GM19467 (cell line): Measurements from ENCODE around the gene TIFAB.
A peak's percentile ranks its signal among the peaks of the same experiment; 100 is the strongest.

Experiments used
- ATAC-seq: cut with Tn5 transposase; IDR thresholded peaks from one replicate; pipeline ENCODE4 v1.9.1; 2021; ENCODE audit warnings: mild to moderate bottlenecking, moderate library complexity; ENCODE audit not compliant: unreplicated experiment

Gene TIFAB

DNA sequence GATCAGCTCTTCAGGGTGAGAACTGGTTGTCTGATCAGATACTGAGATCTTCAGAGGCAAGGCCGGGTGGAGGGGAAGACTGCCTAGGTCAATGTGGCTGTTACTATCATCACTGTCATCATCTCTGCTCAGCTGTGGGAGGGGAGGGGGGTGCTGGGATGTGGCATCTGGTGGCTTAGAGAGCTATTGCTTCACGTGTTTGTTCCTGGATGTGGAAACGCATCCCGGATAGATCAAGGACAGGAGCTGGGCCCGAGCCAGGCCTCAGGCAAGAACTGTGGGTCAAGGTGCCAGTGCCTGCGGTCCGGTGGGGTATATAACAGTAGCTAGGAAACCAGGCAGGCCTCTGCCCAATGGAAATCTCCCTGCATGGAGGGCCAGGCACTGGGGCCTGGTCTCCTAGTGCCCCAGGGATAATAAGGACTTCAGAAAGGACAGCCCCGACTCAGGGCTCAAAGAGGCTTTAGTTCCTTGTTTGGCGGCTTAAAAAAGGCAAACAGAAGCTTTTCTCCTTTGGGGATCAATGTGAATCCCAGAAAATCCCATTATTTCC is 30.3 kb upstream of the TIFAB start:
- ATAC-seq, result no peak

DNA sequence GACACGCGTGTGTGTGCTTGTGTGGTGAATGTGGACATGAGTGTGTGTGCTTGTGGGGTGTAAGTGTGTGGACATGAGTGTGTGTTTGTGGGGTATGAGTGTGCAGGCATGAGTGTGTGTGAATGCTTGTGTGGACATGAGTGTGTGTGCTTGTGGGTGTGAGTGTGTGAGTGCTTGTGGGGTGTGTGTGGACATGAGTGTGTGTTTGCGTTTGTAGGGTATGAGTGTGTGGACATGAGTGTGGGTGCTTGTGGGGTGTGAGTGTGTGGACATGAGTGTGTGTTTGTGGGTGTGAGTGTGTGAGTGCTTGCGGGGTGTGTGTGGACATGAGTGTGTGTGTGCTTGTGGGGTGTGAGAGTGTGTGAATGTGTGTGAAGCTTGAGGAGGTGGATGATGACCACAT is 29.8 kb upstream of the TIFAB start:
- no peak for ATAC-seq

DNA sequence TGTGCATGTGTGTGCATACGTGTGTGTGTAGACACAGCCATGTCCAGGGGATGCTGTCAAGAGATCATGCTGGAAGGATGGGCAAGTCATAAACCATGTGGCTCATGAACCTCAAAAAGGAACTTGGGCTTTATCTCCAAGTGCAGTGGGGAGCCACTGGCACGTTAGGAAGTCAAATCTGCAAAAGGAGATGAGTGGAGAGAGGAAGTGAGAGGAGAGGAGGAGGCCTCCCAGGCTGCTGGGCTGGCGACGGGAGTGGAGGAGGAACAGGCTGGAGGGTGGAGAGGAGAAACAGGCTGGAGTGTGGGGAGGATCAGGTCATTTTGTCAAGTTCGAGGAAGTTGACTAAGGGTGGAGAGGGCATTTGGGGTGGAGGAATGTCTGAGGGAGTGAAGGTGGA is 29.2 kb upstream of the TIFAB start:
- no peak for ATAC-seq

DNA sequence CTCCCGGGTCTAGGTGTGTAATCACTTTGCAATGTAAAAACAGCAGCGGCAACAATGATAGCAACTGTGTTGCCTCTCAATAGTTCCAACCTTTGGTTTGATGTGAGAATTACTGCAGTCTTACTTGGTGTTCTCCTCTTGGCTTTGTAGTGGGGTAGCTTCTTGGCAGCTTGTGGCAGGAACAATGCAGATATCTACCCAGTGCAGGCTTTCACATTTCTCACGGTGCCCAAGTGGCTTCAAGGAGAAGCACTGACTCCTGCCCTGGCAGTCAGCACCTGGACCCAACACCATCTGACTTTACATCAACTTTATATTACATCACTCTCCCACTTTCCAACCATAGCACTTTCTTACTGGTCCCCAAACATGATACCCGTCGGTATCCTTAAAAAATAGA is 28.4 kb upstream of the TIFAB start:
- no peak for ATAC-seq

DNA sequence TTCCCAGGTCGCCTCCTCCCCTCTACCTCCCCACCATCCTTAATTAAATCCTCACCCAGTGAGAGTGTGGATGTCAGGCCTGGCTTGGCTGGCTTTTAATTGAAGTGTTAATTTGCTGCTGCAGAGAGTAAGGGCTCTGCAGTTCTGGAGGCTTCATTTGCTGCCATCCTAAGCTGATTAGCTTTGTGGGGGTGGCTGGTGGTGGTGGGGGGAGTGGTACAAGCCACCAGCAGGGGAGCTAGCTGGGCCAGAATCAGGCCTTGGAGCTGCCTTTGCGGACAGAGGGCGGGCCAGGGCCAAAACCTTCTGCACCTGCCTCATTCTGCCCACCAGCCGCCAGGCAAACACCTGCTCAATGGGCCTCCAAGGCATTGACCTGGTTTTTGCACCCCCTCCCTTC is 26.8 kb upstream of the TIFAB start:
- no peak for ATAC-seq

DNA sequence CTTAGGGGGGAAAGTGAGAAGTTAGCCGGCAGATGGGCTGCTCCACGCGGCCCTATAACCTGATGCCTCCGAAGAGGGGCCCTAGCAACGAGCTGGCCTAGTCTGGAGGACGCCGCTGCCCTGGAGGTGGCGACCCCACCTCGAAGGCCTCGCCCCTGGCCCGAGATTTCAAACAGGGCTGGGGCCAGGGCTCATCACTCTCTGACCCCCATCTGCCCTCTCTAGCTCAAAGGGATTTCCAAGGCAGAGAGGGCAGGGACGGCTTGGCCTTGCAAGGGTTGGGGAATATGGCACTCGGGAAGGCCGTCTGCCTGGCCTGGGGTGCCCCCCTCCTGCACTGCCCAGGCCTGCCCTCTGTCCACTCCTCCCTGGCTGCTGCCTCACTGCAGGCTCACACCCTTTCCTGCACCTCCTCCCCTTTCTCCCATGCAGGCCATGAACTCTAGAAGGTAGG is 25.5 kb upstream of the TIFAB start:
- no peak for ATAC-seq

DNA sequence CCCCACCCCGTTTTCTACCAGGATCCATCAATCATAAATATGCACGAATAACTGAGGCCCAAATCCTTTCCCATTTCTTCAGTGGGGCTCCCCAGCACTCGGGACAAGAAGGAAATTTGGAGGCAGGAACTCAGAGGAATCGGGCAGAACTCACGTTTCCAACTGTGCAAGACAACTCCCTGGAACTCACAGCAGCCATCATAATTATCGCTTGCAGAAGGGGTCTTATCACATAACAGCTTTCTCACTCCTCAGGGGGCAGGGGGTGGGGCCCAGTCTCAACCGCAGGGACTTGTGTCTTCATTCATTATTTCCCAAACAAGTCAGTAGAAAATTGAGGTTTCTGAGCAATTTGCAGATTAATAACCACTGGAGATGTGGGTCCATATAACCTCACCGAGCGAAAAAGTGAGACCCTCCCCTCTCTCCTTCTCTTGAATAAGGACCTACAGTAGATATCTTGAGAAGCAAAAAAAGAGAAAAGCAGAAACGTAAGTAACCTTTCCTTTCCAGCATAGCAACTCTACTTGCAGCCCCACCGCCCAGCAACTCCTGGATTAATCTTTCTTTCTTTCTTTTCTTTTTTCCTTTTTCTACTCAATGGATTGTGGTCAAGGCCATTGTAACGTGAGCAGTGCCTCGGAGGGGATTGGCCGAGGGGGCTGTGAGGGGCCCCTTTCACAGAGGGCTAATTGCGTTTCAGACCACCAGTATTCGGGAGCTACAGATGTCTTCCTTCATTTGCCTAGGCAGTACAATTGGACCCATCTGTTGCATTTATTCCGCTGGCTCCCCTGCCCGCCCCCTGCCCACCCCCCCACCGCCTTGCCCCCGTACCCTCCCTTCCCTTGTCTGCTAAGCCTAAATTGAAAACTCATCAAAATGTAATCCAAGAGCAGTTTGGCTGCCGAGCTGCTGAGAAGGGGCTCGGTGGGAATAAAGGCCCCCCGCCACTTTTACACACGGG is 24.7 kb upstream of the TIFAB start:
- ATAC-seq, result no peak

DNA sequence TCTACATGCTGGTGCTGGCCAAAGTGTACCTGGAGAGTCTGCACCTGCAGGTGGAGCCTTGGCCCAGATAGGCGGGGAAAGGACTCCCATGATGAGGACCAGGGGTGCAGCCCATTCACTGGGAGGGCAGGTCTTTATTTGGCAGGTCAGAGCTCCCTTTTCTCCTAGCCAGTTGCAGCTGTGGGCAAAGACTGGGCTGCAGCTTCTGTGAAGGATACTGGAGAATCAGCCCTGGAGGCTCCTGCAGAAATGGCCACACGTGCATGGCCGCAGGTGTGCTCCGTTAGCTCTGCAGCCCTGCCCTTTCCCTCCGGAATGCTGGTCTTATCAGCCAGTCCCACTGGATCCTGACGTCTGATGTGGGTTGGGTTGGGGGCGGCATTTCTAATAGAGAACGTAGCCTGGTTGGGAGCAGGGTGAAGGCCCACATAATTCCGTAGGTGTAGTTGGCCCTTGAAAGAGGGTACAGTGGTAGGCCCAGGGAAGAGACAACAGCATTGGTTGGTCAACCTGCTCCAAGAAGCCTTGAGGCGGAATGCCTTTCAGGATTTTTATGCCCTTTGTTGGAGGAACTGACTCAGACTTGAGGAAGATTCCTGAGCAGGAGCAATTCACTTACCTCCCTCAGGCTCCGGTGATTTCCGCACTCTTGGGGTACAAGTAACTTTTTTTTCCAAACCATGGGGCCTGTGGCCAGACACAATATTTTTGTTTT is 22.0 kb upstream of the TIFAB start:
- ATAC-seq, result no peak

DNA sequence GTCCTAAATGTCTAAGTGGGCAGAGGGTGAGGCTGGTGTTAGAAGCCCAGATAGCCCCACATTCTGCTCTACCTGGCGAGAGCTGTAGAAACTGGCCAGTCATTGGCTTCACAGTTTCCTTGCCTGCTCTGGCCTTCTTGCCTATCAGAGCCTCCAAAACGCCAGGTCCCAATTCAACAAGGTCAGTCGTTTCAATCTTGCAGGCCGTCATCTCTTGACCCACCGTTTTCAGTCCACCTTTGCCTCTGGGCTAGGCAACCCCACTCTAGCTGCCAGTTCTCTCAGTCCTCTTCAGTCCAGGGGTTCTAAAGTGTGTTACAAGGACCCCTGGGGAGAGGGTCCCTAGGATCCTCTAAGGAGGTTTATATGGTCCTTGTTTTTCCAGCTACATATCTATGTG is 20.0 kb upstream of the TIFAB start:
- no peak for ATAC-seq

DNA sequence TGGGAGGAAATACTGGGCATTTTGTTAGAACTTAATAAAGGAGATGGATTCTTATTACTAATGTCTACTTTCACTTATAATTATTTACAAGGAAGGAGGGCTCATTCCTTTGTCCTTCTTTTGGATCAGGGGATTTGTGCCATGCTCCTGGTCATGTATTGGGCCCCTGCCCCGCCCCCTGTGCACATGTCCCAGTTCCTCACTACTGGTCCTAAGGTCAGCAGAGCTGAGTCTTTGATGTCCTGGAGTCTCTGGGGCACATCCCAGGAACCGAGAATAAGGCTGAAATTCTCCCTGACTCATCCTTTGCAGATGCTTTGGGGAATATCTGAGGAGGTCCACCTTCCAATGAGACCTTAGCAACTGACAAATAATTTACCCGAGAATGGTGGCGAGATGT is 19.6 kb upstream of the TIFAB start:
- no peak for ATAC-seq

DNA sequence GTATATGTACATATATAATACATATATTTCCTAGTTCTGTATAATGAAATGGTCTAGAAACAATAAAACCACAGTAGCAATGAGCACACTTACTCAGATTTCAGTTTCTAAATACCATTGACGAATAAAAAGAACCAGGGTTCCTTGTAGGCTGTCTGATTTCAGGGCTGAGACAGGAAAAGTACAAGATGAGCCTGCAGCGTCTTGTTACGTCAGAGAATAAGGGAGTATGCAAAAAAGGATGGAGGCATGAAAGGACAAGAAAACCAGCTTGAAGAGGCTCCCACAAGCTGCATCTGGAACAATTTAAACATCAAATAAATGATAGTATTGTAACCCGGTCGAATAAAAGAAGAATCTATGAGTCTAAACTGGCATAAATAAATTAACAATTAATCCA is 17.8 kb upstream of the TIFAB start:
- no peak for ATAC-seq

DNA sequence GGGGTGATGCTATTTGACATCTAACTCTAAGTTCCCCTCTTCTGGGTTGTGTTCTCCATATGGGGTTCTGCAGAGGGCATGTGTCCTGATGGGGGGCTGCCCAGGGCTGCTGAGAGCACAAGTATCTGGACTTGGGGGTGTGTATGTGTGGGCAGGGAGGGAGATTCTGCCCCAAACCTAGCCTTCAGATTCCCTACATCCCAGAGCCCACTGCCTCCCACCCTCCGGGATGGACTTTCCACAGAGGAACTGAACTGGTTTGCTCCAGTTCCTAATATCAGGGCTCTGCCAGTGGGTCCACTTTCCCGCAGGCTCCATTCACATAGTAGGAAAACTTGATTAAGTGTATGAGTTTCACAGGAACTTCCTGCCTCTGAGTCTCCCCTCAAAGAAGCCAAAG is 16.4 kb upstream of the TIFAB start:
- no peak for ATAC-seq

DNA sequence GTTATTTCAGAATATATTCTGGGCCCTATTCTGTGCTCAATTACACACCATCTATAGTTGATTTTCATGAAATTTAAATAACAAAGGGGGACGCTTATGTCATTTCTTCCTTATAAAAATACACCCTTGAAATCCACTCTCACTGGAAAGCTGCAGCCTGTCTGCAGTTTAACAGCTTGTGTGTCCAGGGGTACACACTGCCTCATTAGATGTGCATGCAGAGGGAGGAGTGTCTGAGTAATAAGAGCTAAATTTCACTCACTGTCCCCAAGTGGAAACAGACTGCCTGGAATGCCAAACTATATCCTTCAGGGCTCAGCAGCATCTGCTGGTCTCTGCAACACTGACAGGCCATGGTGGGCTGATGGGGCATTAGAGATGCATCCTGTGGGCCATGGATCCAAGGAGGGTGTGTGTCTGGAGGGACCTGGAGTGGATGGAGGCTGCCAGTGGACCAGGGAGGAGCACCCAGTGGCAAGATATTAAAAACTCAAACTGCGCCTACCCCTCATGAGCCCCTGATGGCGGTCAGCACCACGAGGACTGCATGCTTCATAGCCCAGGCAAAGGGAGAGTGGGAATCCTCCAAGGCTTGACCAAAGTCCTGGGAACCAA is 15.8 kb upstream of the TIFAB start:
- ATAC-seq, result no peak

DNA sequence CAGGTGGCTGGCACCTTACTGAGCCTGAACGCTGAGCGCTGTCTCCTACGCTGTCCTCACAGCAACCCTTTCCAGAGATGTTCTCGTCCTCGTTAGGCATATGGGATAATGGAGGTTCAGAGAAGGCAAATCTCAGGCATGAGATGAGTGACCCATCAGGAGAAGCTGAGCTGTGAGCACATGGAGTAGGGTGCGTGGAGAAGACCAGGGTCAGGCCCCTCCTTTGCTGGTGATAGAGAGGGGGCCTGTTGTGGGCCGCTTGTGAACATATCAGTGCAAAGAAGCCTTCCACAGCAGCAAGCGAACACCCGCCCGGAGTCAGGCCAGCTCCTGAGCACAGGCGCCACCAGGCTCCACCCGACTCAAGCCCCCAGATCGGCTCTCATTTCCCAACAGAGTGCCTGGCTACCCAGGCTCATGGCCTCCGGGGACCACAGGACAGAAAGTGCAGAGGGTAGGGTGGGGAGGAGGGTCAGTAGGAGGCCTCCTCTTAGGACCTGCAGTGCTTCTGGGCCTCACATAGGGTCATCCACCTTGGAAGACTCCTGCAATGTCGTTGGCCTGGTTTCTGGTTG is 15.0 kb upstream of the TIFAB start:
- ATAC-seq, result no peak

DNA sequence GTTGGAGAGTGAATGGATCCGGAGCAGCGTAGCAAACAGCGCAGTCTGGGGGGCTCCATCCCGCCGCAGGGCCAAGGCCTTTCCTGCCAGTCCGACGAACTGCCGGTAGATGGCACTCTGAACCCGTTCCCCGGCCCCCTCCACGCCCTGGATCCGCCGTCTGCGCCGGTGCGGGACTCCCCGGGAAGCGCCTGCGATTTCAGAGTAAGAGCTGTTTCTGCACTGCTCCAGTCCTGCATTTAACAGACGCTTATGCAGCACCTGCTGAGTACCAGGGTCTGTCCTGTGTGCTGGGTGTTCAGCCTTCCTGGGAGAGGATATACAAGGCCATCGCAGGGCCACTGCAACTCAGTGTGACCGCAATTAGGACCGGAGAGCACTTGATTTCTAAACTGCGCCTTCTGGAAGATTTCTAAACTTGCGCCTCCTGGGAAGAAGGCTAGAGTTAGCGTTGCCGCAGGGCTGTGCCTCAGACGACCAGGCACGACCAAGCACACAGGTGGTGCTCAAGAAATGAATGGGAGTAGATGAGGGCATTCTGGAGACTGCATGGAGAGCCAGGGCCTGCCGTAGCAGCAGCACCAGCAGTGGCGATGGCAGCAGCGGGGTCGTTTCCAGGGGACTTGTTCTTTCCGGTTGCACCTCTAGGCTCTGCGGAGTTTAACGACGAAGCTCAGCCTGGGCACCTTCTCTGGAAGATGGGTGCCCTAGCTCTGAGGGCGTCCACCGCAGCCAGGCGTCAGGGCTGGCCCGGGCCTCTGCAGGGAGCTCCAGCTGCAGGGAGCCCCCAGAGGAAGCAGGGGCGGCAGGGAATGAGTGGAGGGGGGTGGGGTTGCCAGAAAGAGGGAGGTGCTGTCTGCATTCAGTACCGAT is 14.3 kb upstream of the TIFAB start:
- peak; percentile 62 for ATAC-seq

DNA sequence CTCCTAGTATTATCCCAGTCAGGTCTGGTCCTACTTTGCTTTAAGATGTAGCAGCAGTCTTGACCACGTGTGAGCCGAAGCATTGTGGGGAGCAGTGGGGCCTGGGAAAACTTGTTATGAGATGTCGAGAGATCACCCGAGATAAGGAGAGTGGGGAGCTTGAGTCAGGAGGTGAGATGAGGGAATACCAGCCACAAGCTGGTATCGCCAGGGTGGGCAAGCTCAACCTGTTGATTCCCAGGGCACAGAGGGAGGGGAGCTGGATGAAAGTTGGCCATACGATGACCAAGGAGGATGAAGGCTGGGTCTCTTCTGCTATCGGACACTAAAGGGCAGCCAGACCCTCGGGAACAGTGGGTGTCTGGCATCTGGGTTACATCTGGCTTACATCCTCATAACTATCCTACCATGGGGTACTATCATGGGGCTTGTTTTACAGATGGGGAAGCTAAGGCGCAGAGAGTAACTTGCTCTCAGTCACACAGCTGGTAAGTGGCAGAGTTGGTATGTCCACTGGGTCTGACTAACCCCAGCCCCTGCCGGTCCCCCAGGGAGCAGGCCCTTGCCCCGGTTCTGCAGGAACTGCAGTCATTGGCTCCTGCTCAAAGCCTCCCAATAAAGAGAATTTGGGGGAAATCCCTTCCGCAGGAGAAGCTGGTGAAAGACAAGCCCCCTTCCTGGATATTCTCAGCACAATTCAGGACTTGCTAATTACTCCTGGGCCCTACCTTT is 13.4 kb upstream of the TIFAB start:
- no peak for ATAC-seq

DNA sequence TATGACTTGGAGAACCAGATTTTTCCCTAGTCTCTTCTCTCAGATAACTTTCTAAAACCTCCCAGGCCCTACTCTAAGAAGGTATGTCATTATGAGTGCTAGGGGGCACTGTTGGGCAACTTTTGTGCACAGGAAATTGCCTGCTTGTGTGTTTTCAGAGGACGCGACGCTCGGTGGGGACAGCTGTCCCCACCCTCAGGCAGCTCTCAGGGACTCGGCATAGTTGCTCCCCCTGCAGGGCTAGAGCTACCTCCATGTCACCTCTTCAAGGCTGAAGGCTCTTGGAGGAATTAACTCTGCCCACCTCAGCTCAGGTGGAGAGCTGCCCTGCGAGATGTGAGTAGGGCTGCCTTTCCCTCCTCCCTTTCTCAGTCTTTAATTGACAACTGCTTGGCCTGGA is 10.2 kb upstream of the TIFAB start:
- ATAC-seq, result peak; percentile 55

DNA sequence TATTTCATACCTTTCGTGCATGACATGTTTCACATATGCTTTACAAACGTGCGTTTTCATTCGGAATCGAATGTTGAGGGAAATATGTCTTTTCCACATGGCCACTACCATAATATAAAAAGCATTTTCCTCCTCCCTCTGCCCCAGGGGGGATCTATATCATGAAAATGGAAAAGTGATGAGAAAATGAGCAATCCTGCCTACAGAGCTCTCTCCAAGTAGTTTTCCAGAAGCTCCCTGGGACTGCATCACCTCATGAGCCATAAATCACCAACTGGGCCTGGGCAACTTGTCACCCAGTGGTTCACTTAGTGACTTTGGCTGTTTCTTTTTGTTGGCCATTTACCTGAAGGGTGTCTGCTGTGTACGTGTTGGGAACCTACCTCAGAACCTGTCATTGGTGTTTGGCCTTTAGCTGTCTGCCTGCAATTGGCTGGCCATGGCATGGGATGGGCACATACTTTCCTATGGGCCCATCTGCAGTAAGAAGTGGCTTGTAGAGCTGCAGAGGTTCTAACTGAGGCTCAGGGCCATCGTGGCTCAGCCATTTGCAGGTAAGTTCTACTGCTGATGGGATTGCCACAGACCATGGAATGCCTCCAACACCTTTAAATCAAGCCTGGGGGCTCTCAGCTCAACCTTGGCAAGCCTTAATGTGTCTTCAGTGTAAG is 9.5 kb upstream of the TIFAB start:
- no peak for ATAC-seq
